HepG2 (cell line): ENCODE measurements around the gene CDK14. TPM values are rescaled to one million over a fixed set of nuclear protein-coding genes. Genes with fewer than 3 reads are reported as not detected.

Source experiments
- ATAC-seq: fragments of 200-7000 bp; cut with Tn5 transposase; 3 replicates; pipeline ENCODE4 v1.9.1; 2020; ENCODE audit warnings: mild to moderate bottlenecking, moderate library complexity
- BruUV-seq: library from RNA; stranded (reverse); fragments of 400-500 nt; replicated peaks from 2 replicates; lab custom pipeline; 2021; lab: Mats Ljungman, UMichigan
- CTCF ChIA-PET: fragments of 300-600 bp; formaldehyde crosslinking; extraction: SDS; loops from one replicate; lab custom pipeline; 2021; ENCODE audit warnings: low total read pairs, inconsistent platforms, low intra/inter-chr PET ratio; lab: Yijun Ruan, JAX
- POLR2A ChIA-PET: fragments of 350-600 bp; sonication (Branson Sonifier 250); formaldehyde crosslinking; loops from one replicate; lab custom pipeline; 2020; ENCODE audit warnings: antibody characterized with exemption, inconsistent platforms; lab: Yijun Ruan, JAX
- DNase-seq: peaks from one replicate; pipeline ENCODE4 v3.0.0-alpha.2; 2015; ENCODE audit warnings: low spot score
- FAIRE-seq: peaks from 3 replicates; lab custom pipeline; 2011; peaks lifted over from hg19 to GRCh38; lab: Jason Lieb, UNC
- H2AFZ ChIP-seq: one replicate; pipeline ENCODE4 v1.6.1; 2011; ENCODE audit warnings: low read length, inconsistent platforms
- H3K27ac ChIP-seq: fragments of 300-600 bp; 3 replicates; pipeline ENCODE4 v1.8.0; 2011; ENCODE audit warnings: mixed run types, mild to moderate bottlenecking, mixed read lengths, low read length, inconsistent platforms; ENCODE audit not compliant: insufficient read depth; ENCODE audit errors: extremely low read length
- H3K27me3 ChIP-seq, 2 experiments: fragments of 200-600 bp in 1 of 2; 2 replicates in 1 of 2; 3 replicates in 1 of 2; pipeline versions ENCODE4 v1.6.0 to v1.8.0; 2011; ENCODE audit warnings: low read length in 2 of 2, mild to moderate bottlenecking in 2 of 2, moderate library complexity in 2 of 2, inconsistent platforms in 1 of 2; ENCODE audit not compliant: insufficient read depth in 2 of 2, control insufficient read depth in 1 of 2
- H3K36me3 ChIP-seq, 2 experiments: fragments of 200-600 bp in 1 of 2; replicated peaks in 1 of 2; 2 replicates in 1 of 2; 3 replicates in 1 of 2; pipeline versions ENCODE4 v1.5.1 to v1.8.0; 2011; ENCODE audit warnings: low read length in 2 of 2, inconsistent platforms in 1 of 2; ENCODE audit not compliant: insufficient read depth in 2 of 2, control insufficient read depth in 1 of 2
- H3K4me1 ChIP-seq: 2 replicates; pipeline ENCODE4 v1.5.1; 2012; ENCODE audit warnings: low read length, inconsistent platforms; ENCODE audit not compliant: insufficient read depth
- H3K4me2 ChIP-seq: 2 replicates; pipeline ENCODE4 v1.6.0; 2011; ENCODE audit warnings: low read depth, low read length, inconsistent platforms
- H3K4me3 ChIP-seq, 3 experiments: fragments of 200-600 bp in 1 of 3; sonication (generic), shearing (Covaris generic) in 1 of 3; replicated peaks in 1 of 3; 2 replicates each; pipeline ENCODE4 v1.5.1; 2011 to 2016; ENCODE audit warnings: low read length in 3 of 3, inconsistent platforms in 2 of 3, low read depth in 2 of 3, mild to moderate bottlenecking in 2 of 3, control low read depth in 1 of 3, mixed read lengths in 1 of 3; ENCODE audit not compliant: insufficient read depth in 1 of 3
- H3K79me2 ChIP-seq: one replicate; pipeline ENCODE4 v1.6.1; 2011; ENCODE audit warnings: low read length, inconsistent platforms; ENCODE audit not compliant: insufficient read depth
- H3K9ac ChIP-seq: 2 replicates; pipeline ENCODE4 v1.6.0; 2011; ENCODE audit warnings: mild to moderate bottlenecking, low read depth, low read length, inconsistent platforms; ENCODE audit not compliant: insufficient read depth
- H3K9me3 ChIP-seq: 2 replicates; pipeline ENCODE4 v1.5.1; 2012; ENCODE audit warnings: mild to moderate bottlenecking, low read length
- H4K20me1 ChIP-seq: 2 replicates; pipeline ENCODE4 v1.6.0; 2011; ENCODE audit warnings: inconsistent platforms, mild to moderate bottlenecking, low read length, moderate library complexity; ENCODE audit not compliant: insufficient read depth
- ATF2 ChIP-seq: sonication (generic); formaldehyde crosslinking; IDR thresholded peaks from 2 replicates; pipeline ENCODE4 v1.4.0; 2020; ENCODE audit warnings: missing genetic modification reagents
- DNMT3B ChIP-seq: conservative IDR thresholded peaks from 2 replicates; pipeline ENCODE4 v1.6.1; 2016; ENCODE audit warnings: missing biosample characterization, control low read depth
- FOXO1 ChIP-seq: sonication (generic); formaldehyde crosslinking; IDR thresholded peaks from 2 replicates; pipeline ENCODE4 v1.4.0; 2020; ENCODE audit warnings: missing genetic modification reagents
- MAF1 ChIP-seq: sonication (generic); formaldehyde crosslinking; IDR thresholded peaks from 2 replicates; pipeline ENCODE4 v1.5.0; 2020; ENCODE audit warnings: missing genetic modification reagents, borderline replicate concordance
- MED8 ChIP-seq: sonication (generic); formaldehyde crosslinking; IDR thresholded peaks from 2 replicates; pipeline ENCODE4 v1.8.1; 2023; ENCODE audit warnings: mild to moderate bottlenecking, missing genetic modification reagents; ENCODE audit not compliant: insufficient replicate concordance
- NR0B2 ChIP-seq: sonication (generic); formaldehyde crosslinking; IDR thresholded peaks from 2 replicates; pipeline ENCODE4 v1.4.0; 2020; ENCODE audit warnings: mild to moderate bottlenecking, missing genetic modification reagents
- PHF21A ChIP-seq: sonication (generic); formaldehyde crosslinking; IDR thresholded peaks from 2 replicates; pipeline ENCODE4 v1.5.0; 2020; ENCODE audit warnings: mild to moderate bottlenecking, missing genetic modification reagents
- RXRA ChIP-seq: sonication (generic); formaldehyde crosslinking; IDR thresholded peaks from 2 replicates; pipeline ENCODE4 v1.5.1; 2020; ENCODE audit warnings: missing genetic modification reagents
- ZBED4 ChIP-seq: sonication (generic); formaldehyde crosslinking; IDR thresholded peaks from 2 replicates; pipeline ENCODE4 v1.4.0; 2020; ENCODE audit warnings: missing genetic modification reagents, borderline replicate concordance
- ZBTB38 ChIP-seq: sonication (generic); formaldehyde crosslinking; IDR thresholded peaks from 2 replicates; pipeline ENCODE4 v1.5.1; 2020; ENCODE audit warnings: mild to moderate bottlenecking, missing genetic modification reagents
- ZC3H4 ChIP-seq: sonication (generic); formaldehyde crosslinking; IDR thresholded peaks from 2 replicates; pipeline ENCODE4 v1.4.0; 2020; ENCODE audit warnings: missing genetic modification reagents, borderline replicate concordance
- ZMYM3 ChIP-seq: sonication (generic); formaldehyde crosslinking; IDR thresholded peaks from 2 replicates; pipeline ENCODE4 v1.5.1; 2020; ENCODE audit warnings: mild to moderate bottlenecking, missing genetic modification reagents
- ZNF225 ChIP-seq: sonication (generic); formaldehyde crosslinking; IDR thresholded peaks from 2 replicates; pipeline ENCODE4 v1.4.0; 2020; ENCODE audit warnings: mild to moderate bottlenecking, missing genetic modification reagents
- ZNF34 ChIP-seq: sonication (generic); formaldehyde crosslinking; IDR thresholded peaks from 2 replicates; pipeline ENCODE4 v1.4.0; 2020; ENCODE audit warnings: mild to moderate bottlenecking, missing genetic modification reagents, borderline replicate concordance
- ZNF446 ChIP-seq: sonication (generic); formaldehyde crosslinking; IDR thresholded peaks from 2 replicates; pipeline ENCODE4 v1.5.0; 2020; ENCODE audit warnings: mild to moderate bottlenecking, missing genetic modification reagents
- ZNF543 ChIP-seq: sonication (generic); formaldehyde crosslinking; IDR thresholded peaks from 2 replicates; pipeline ENCODE4 v1.4.0; 2020; ENCODE audit warnings: mild to moderate bottlenecking, missing genetic modification reagents
- WGBS: methylation state at CpG from one replicate; pipeline ENCODE4 v1.1.6; 2017; ENCODE audit warnings: low lambda C conversion rate; 5-methylcytosine and 5-hydroxymethylcytosine counted together
- in situ Hi-C: cut with HindIII; loops from 2 replicates; pipeline ENCODE4 v1.10.0; 2017; ENCODE audit warnings: low pct_unique_long_range_greater_than_20kb; ENCODE audit not compliant: extremely low pct_ligation_motif_present
- intact Hi-C: fragments of 100-400 bp; cut with micrococcal nuclease; formaldehyde crosslinking; loops from one replicate; pipeline ENCODE4 v1.10.0; 2022; ENCODE audit not compliant: unreplicated experiment
- polyA plus RNA-seq, 8 experiments: library from polyadenylated mRNA; depleted of rRNA in 3 of 8; stranded (reverse) in 7 of 8; unstranded in 1 of 8; fragments of >200 nt; fragmentation: Illumina TruSeq in 4 of 8; extraction: Trizol in 4 of 8; gene quantifications; 2 replicates each; pipeline versions ENCODE4 v1.2.1 to v1.2.3, GENCODE V29; 2011 to 2016; ENCODE audit warnings: low read depth in 4 of 8, missing spikeins in 1 of 8, mixed read lengths in 1 of 8; ENCODE audit not compliant: insufficient read depth in 1 of 8
- total RNA-seq, 5 experiments: library from RNA; depleted of rRNA; stranded (reverse); fragments of >200 nt; fragmentation: Illumina TruSeq; extraction: Trizol; gene quantifications; 2 replicates each; pipeline ENCODE4 v1.2.3, GENCODE V29; 2016; ENCODE audit warnings: low read depth in 1 of 5

The CDK14 gene
- total and polyA plus RNA-seq, 2 of the 13 experiments (the other 11 are each of a cell fraction or from before 2014, with no cell fraction given) = 0.26 to 0.71 TPM

GRCh38 chr7:91187061-91187460, 590.9 kb downstream of the CDK14 start:
- POLR2A ChIA-PET = no interaction called here
- no peaks in the 10 kb centered on the region for H4K20me1 ChIP-seq
- no TSS peak for BruUV-seq
- ATAC-seq (no peak), FAIRE-seq (no peak)
- no peaks in the 10 kb centered on the region for H3K79me2 ChIP-seq
- in situ Hi-C loops = no loop called here
- H3K9me3 ChIP-seq = no peaks in the 10 kb centered on the region
- H3K27me3 ChIP-seq = no peaks in the 10 kb centered on the region
- TF ChIP-seq DNMT3B (no peak), MED8 (CRISPR knock-in tag) (no peak), ZC3H4 (CRISPR knock-in tag) (no peak), ATF2 (CRISPR knock-in tag) (no peak), ZNF543 (CRISPR knock-in tag) (no peak), MAF1 (CRISPR knock-in tag) (no peak), PHF21A (CRISPR knock-in tag) (no peak), ZMYM3 (no peak), ZBED4 (CRISPR knock-in tag) (no peak), FOXO1 (CRISPR knock-in tag) (no peak), ZNF225 (CRISPR knock-in tag) (no peak), RXRA (CRISPR knock-in tag) (no peak), ZNF446 (CRISPR knock-in tag) (no peak), NR0B2 (no peak), ZNF34 (CRISPR knock-in tag) (no peak), ZBTB38 (CRISPR knock-in tag) (no peak)
- TF ChIP-seq, all 625 proteins: peak for 0
- no peak overlapping the region for H3K27ac ChIP-seq
- intact Hi-C loops = no loop called here
- no peak overlapping the region for H3K4me3 ChIP-seq
- no peak overlapping the region for H3K9ac ChIP-seq
- CTCF ChIA-PET = no interaction called here
- H3K36me3 ChIP-seq = no peaks in the 10 kb centered on the region
- 37% methylated on average over 2 of the region's 2 CpGs for WGBS
- H3K4me1 ChIP-seq = no peaks in the 10 kb centered on the region
- H2AFZ ChIP-seq = no peak overlapping the region
- no peak for DNase-seq
- no peak overlapping the region for H3K4me2 ChIP-seq
